Endometrial microvascular endothelial cells (primary cell): ENCODE results near the gene ARL17B. TPM values are rescaled to one million over a fixed set of nuclear protein-coding genes. Genes with fewer than 3 reads are reported as not detected.
"Not testable (repeated sequence)": the region's sequence is repeated elsewhere in the genome, so short reads cannot be mapped to it uniquely, and the experiment has no call there.

Source experiments
- in situ Hi-C: cut with HindIII; loops from 2 replicates; pipeline ENCODE4 v1.10.0; 2017; ENCODE audit warnings: low sequenced_read_pairs, low pct_unique_long_range_greater_than_20kb; ENCODE audit errors: inconsistent ontology term
- total RNA-seq: library from RNA; depleted of rRNA; stranded (reverse); fragments of >200 nt; gene quantifications from one replicate; pipeline ENCODE4 v1.2.3, GENCODE V29; 2015; ENCODE audit errors: inconsistent ontology term

The ARL17B gene
- 19.1 TPM for total RNA-seq

DNA sequence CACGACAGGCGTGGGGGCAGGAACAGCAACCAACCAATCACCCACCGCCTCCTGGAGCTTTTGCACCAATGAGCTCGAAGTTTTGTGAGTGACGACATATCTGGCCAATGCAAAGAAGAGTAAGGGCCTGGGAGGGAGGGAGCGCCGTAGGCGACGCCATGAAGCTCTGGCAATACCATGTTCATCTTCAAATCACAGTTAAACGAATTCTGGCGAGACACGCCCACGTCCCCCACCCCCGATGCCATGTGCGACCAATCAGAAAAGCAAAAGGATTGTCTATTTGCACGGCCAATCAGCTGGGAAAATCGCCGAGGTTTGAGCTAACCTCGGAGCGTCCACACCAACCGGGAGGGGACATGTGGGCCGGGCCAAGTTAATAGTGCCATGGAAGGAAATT, at the start of gene ARL17B:
ARL17B (minus strand) TSS at position 12 of the 400 bp plus-strand sequence. CDS start 3,369 bp downstream, outside the sequence.
- in situ Hi-C loops, result not testable (repeated sequence)

DNA sequence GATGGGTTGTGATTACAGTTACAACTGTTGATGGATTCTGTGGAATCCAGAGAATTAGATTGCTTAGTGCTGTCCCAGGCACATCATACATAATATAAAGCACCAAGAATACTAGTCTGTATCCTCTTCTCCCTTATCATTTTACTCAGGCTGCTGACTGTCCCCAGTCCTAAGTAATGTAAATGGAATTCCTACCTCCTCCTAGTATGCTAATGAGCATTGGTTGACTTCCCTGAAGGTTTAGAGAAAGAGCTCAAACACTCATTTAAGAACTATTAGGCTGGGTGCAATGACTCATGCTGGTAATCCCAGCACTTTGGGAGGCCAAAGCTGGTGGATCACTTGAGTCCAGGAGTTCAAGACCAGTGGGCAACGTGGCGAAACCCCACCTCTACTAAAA, 48.3 kb upstream of the ARL17B start:
- in situ Hi-C loops, result not testable (repeated sequence)

GRCh38 chr17:46407155-46407554, 45.6 kb upstream of the ARL17B start:
- in situ Hi-C loops, result not testable (repeated sequence)

DNA sequence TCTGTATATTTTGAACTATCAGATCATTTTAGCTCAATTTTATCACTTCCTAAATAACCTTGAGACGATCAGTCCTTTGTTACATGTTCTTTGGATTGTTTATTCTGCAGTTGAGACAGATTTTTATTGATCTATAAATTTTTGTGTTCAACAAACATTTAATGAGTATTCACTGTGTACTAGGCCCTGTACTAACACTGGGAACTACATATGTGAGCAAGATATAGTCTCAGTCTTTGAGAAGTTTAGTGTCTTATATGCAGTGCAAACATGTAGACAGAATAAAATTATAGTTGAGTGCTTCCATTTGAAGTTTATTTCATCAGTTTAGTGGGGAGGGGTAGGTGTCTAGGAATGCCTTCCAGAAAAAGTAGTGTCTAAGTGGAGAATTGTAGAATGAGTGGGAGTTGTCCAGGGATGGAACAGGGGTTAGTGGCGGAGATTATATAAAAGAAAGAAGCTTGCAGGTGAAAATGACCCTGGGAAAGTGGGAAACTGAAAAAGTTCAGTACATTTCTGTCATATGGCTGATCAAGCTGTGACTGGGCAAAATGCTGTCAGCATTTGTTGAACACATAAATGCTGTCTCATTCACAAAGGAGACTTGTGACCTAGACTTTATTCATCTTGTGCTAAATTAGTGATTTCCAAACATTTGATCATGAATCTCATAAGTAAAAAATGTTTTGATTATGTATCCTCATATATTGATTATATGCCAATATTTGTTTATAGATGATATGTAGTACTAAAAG, 39.6 kb upstream of the ARL17B start:
- in situ Hi-C loops, result not testable (repeated sequence)

DNA sequence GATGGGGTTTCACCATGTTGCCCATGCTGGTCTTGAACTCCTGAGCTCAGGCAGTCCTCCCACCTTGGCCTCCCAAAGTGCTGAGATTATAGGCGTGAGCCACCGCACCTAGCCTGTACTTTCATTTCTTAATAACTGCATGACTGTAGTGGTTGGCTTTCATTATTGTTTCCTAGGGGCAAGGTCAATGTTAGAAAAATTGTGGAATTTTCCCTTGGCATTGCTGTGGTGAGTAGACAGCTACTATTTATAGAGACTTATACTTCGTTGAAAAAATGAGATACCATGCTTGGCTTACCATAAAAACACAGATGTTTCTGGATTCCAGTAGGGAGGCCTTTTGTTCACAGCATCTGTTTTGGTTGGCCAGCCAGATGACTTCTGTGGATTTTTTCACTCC, 39.0 kb upstream of the ARL17B start:
- in situ Hi-C loops, result not testable (repeated sequence)

- in situ Hi-C loops, result not testable (repeated sequence)
Measured at GRCh38 chr17:46399993-46400392, 38.4 kb upstream of the ARL17B start.

- in situ Hi-C loops, result not testable (repeated sequence)
Measured at GRCh38 chr17:46396292-46396691, 34.7 kb upstream of the ARL17B start.

DNA sequence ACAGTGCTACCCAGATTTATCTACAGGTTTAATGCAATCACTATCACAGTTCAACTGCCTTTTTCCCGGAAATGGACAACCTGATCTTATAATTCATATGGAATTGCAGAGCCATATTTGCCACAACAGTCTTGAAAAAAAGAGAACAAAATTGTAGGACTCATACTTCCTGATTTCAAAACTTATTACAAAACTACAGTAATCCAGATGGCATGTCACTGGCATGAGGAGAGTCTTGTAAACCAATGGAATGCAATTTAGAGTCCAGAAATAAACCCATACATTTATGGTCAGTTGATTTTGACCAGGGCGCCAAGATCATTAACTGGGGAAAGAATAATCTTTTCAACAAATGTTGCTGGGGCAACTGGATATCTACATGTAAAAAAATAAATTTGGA, 32.1 kb upstream of the ARL17B start:
- in situ Hi-C loops, result not testable (repeated sequence)

GRCh38 chr17:46385491-46385890, 23.9 kb upstream of the ARL17B start:
- in situ Hi-C loops, result not testable (repeated sequence)

DNA sequence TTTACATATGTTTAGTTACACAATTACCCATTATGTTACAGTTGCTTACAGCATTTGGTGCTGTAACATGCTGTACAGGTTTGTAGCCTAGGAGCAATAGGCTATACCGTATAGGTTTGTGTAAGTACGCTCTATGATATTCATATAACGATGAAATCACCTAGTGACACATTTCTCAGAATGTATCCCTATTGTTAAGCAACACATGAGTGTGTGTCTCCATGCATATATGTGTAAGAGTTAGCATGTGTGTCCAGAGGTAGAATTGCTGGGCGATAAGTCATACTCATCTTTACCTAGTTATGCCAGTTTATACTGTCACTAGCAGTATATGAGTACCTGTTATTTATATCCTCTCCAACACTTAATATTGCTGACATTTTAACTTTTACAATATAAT, 21.6 kb upstream of the ARL17B start:
- in situ Hi-C loops, result not testable (repeated sequence)

- in situ Hi-C loops, result not testable (repeated sequence)
Measured at GRCh38 chr17:46373418-46373817, 11.9 kb upstream of the ARL17B start.

- in situ Hi-C loops, result not testable (repeated sequence)
Measured at GRCh38 chr17:46372236-46373229, 11.0 kb upstream of the ARL17B start.

GRCh38 chr17:46367520-46367919, 6.0 kb upstream of the ARL17B start:
- in situ Hi-C loops, result not testable (repeated sequence)

- in situ Hi-C loops, result not testable (repeated sequence)
Measured at GRCh38 chr17:46361145-46361735, 326 bp downstream of the ARL17B start.

DNA sequence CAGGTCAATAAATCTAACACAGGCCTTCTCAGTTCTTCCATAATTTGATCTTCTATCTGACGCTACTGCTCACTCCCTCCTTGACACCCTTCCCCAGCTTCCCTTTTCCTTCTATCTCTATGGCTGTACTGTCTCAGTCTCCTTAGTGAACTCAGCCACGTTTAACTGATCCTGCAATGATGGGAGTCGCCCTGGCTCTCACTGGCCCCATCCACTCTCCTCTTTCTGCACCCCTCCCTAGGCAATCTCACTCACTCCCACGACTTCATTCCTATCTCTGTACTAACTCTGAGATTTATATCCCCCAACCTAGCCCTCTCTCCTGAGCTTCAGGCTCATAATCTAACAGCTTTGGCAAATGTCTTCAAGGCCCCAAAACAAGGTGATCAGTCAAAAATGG, 7.7 kb downstream of the ARL17B start:
- in situ Hi-C loops, result not testable (repeated sequence)

DNA sequence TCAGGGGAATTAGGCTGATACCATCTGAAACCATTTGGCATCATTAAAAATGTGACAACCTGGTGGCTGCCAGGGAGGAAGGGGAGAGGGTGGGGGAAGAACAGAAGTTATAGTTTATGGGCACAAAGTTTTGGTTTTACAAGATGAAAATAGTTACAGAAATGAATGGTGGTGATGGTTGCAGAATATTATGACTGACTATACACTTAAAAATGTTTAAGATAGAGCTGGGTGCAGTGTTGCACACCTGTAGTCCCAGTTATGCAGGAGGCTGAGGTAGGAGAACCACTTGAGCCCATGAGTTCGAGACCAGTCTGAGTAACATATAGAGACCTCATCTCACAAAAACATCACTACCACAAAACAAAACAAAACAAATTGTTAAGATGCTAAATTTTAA, 12.5 kb downstream of the ARL17B start:
- in situ Hi-C loops, result not testable (repeated sequence)

DNA sequence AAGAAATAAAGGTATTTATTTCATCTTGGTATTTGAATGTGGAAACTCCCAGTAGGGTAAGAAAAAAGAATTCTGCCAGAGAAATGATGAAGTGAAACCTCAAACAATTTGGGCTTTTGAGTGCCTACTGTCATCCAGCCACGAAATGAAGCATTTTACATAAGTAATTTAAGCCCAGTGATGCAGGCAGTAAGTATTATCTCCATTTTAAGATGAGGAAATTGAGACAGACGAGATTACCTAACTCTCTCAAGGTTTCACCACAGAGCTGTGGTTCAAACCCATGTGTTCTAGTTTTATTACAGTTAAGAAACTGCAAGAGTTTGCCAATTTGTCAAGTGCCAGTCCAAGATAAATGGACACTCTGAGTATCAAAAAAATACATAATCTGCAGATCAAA, 13.2 kb downstream of the ARL17B start:
- in situ Hi-C loops, result not testable (repeated sequence)

GRCh38 chr17:46342131-46342530, 19.4 kb downstream of the ARL17B start:
- in situ Hi-C loops, result not testable (repeated sequence)

DNA sequence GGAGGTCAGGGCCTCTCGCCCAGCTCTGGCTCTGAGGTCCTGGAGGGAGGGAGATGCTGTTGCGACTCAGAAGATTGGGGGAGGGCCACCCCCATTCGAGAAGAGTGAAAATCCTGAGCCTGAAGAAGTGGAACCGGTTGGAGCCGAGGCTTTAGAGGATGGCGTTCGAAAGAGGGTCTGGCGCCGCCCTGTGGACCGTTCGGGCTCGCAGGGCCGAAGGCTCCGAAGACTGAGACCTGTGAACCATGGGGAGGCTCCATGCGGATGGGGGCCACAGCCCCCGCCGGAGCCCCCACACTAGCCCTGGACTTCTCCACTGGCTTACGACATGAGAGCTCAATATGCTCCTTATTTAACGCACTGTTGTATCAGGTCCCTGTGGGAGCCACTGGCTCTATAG, 20.3 kb downstream of the ARL17B start:
- in situ Hi-C loops, result not testable (repeated sequence)
